T-helper 1 cell treated with Interleukin-12 subunit alpha and Interleukin-12 subunit beta and Interleukin-4 antibody, amounts not matched to agents 30 μg/mL and 1 μg/mL, for 36 hours (primary cell): ENCODE data around the gene FKBP2.

Source experiments
- H3K27ac Mint-ChIP-seq: one replicate; pipeline ENCODE4 v1.8.0; 2021; ENCODE audit warnings: mild to moderate bottlenecking, mixed read lengths
- H3K27me3 Mint-ChIP-seq: one replicate; pipeline ENCODE4 v1.8.0; 2021; ENCODE audit warnings: low read depth, mixed read lengths
- H3K36me3 Mint-ChIP-seq: one replicate; pipeline ENCODE4 v1.8.0; 2021; ENCODE audit warnings: low read depth, mixed read lengths
- H3K4me1 Mint-ChIP-seq: one replicate; pipeline ENCODE4 v1.8.0; 2021; ENCODE audit warnings: low read depth, mixed read lengths
- H3K4me3 Mint-ChIP-seq: one replicate; pipeline ENCODE4 v1.8.0; 2021; ENCODE audit warnings: mild to moderate bottlenecking, moderate library complexity, mixed read lengths
- H3K9me3 Mint-ChIP-seq: one replicate; pipeline ENCODE4 v1.8.0; 2021; ENCODE audit warnings: mixed read lengths

The FKBP2 gene

GRCh38 chr11:64284048-64284961 lies 43.4 kb downstream of the FKBP2 start, which contains the start of gene BAD:
BAD (minus strand) TSS chr11:64284665; CDS start chr11:64284368, 297 bp downstream.
- no peaks in the 10 kb centered on the region for H3K27me3 Mint-ChIP-seq

GRCh38 chr11:64284962-64285884 lies 44.3 kb downstream of the FKBP2 start, which contains the start of gene GPR137:
GPR137 (plus strand) TSS chr11:64285848; CDS start chr11:64286525, 677 bp downstream.
- Mint-ChIP-seq H3K27ac (peak within 1 kb of the TSS; percentile 93), H3K4me1 (peaks cover 14% of the 10 kb centered on the region), H3K27me3 (peaks cover 2% of the 10 kb centered on the region), H3K4me3 (peak within 1 kb of the TSS; percentile 90), H3K36me3 (peaks cover 10% of the 10 kb centered on the region), H3K9me3 (no peaks in the 10 kb centered on the region)

More at GRCh38 chr11:64284048-64284961, 43.4 kb downstream of the FKBP2 start, which contains the start of gene BAD:
- Mint-ChIP-seq H3K27ac (peak within 1 kb of the TSS; percentile 93), H3K4me3 (peak within 1 kb of the TSS; percentile 90), H3K4me1 (peaks cover 14% of the 10 kb centered on the region), H3K36me3 (peaks cover 5% of the 10 kb centered on the region), H3K9me3 (no peaks in the 10 kb centered on the region)

GRCh38 chr11:64285885-64286800 lies 45.2 kb downstream of the FKBP2 start:
- H3K27me3 Mint-ChIP-seq = peaks cover 10% of the 10 kb centered on the region
- H3K27ac Mint-ChIP-seq = peak overlapping the region; percentile 84
- H3K9me3 Mint-ChIP-seq = no peaks in the 10 kb centered on the region
- H3K4me3 Mint-ChIP-seq = peak overlapping the region; percentile 87
- H3K36me3 Mint-ChIP-seq = peaks cover 11% of the 10 kb centered on the region
- peaks cover 15% of the 10 kb centered on the region for H3K4me1 Mint-ChIP-seq

- H3K27me3 Mint-ChIP-seq = peaks cover 10% of the 10 kb centered on the region
- H3K36me3 Mint-ChIP-seq = peaks cover 8% of the 10 kb centered on the region
- H3K4me1 Mint-ChIP-seq = peaks cover 14% of the 10 kb centered on the region
- H3K27ac Mint-ChIP-seq = peak overlapping the region; percentile 84
- no peaks in the 10 kb centered on the region for H3K9me3 Mint-ChIP-seq
- H3K4me3 Mint-ChIP-seq = peak overlapping the region; percentile 87
Observed at GRCh38 chr11:64286801-64287159, 45.9 kb downstream of the FKBP2 start.

- peaks cover 14% of the 10 kb centered on the region for H3K4me1 Mint-ChIP-seq
- H3K36me3 Mint-ChIP-seq = peaks cover 8% of the 10 kb centered on the region
- no peaks in the 10 kb centered on the region for H3K9me3 Mint-ChIP-seq
- H3K4me3 Mint-ChIP-seq = no peak overlapping the region
- H3K27me3 Mint-ChIP-seq = peaks cover 16% of the 10 kb centered on the region
- no peak overlapping the region for H3K27ac Mint-ChIP-seq
Observed at GRCh38 chr11:64287676-64288352, 46.9 kb downstream of the FKBP2 start.

GRCh38 chr11:64288353-64288750 lies 47.5 kb downstream of the FKBP2 start:
- H3K27ac Mint-ChIP-seq = no peak overlapping the region
- H3K9me3 Mint-ChIP-seq = no peaks in the 10 kb centered on the region
- no peak overlapping the region for H3K4me3 Mint-ChIP-seq
- H3K36me3 Mint-ChIP-seq = peaks cover 8% of the 10 kb centered on the region
- peaks cover 12% of the 10 kb centered on the region for H3K4me1 Mint-ChIP-seq
- peaks cover 21% of the 10 kb centered on the region for H3K27me3 Mint-ChIP-seq

GRCh38 chr11:64289002-64289564 lies 48.2 kb downstream of the FKBP2 start:
- Mint-ChIP-seq H3K27ac (no peak overlapping the region), H3K4me3 (no peak overlapping the region), H3K4me1 (peaks cover 10% of the 10 kb centered on the region), H3K36me3 (peaks cover 8% of the 10 kb centered on the region), H3K9me3 (no peaks in the 10 kb centered on the region), H3K27me3 (peaks cover 28% of the 10 kb centered on the region)

- Mint-ChIP-seq H3K9me3 (no peaks in the 10 kb centered on the region), H3K4me3 (peak overlapping the region; percentile 57), H3K36me3 (peaks cover 8% of the 10 kb centered on the region), H3K4me1 (peaks cover 10% of the 10 kb centered on the region), H3K27ac (no peak overlapping the region), H3K27me3 (peaks cover 42% of the 10 kb centered on the region)
Observed at GRCh38 chr11:64290352-64291261, 49.7 kb downstream of the FKBP2 start.

GRCh38 chr11:64291262-64291751 lies 50.4 kb downstream of the FKBP2 start, which contains the start of gene KCNK4:
KCNK4 (plus strand) TSS chr11:64291302; CDS start chr11:64293019, 1,717 bp downstream.
- Mint-ChIP-seq H3K9me3 (no peaks in the 10 kb centered on the region), H3K27ac (no peak within 1 kb of the TSS), H3K36me3 (peaks cover 8% of the 10 kb centered on the region), H3K4me3 (peak within 1 kb of the TSS; percentile 57), H3K27me3 (peaks cover 49% of the 10 kb centered on the region), H3K4me1 (peaks cover 9% of the 10 kb centered on the region)

- Mint-ChIP-seq H3K36me3 (peaks cover 8% of the 10 kb centered on the region), H3K9me3 (no peaks in the 10 kb centered on the region), H3K4me1 (peaks cover 3% of the 10 kb centered on the region), H3K27me3 (peaks cover 55% of the 10 kb centered on the region), H3K4me3 (no peak overlapping the region), H3K27ac (no peak overlapping the region)
Observed at GRCh38 chr11:64291752-64292459, 51.0 kb downstream of the FKBP2 start.

GRCh38 chr11:64292460-64293254 lies 51.8 kb downstream of the FKBP2 start:
- peaks cover 8% of the 10 kb centered on the region for H3K36me3 Mint-ChIP-seq
- no peak overlapping the region for H3K27ac Mint-ChIP-seq
- peaks cover 63% of the 10 kb centered on the region for H3K27me3 Mint-ChIP-seq
- H3K4me3 Mint-ChIP-seq = peak overlapping the region; percentile 60
- no peaks in the 10 kb centered on the region for H3K9me3 Mint-ChIP-seq
- peaks cover 3% of the 10 kb centered on the region for H3K4me1 Mint-ChIP-seq
